ENCODE data around the gene AGAP1. TPM values are rescaled to one million over a fixed set of nuclear protein-coding genes. Genes with fewer than 3 reads are reported as not detected.

Gene AGAP1
- total RNA-seq, 2 experiments from 2014 or later: not detected

GRCh38 chr2:236008006-236008405 lies 514.2 kb downstream of the AGAP1 start:
- Histone ChIP-seq H4K20me1 (ENCODE audit: insufficient read depth, low read length) (no peaks in the 10 kb centered on the region), H3K9me2 (ENCODE audit: insufficient read depth, low read length) (no peaks in the 10 kb centered on the region), H3K79me2 (ENCODE audit: insufficient read depth, low read depth, low read length) (no peaks in the 10 kb centered on the region), H3K4me2 (ENCODE audit: low read length) (no peak overlapping the region), H3K27ac (ENCODE audit: low read depth, low read length, poor library complexity, severe bottlenecking) (no peak overlapping the region), H3K4me3 (ENCODE audit: low read depth, low read length, poor library complexity, severe bottlenecking) (no peak overlapping the region), H2AFZ (ENCODE audit: low read length) (no peak overlapping the region), H3K9me3 (ENCODE audit: low read length) (no peaks in the 10 kb centered on the region), H3K36me3 (ENCODE audit: insufficient read depth, low read length) (no peaks in the 10 kb centered on the region), H3K4me1 (ENCODE audit: insufficient read depth, low read length, poor library complexity, severe bottlenecking) (no peaks in the 10 kb centered on the region)
- no peak for DNase-seq (ENCODE audit: low spot score)
- BruUV-seq (replicated peaks): no TSS peak
- intact Hi-C loops (cut with micrococcal nuclease; ENCODE audit: unreplicated experiment): no loop called here
- TF ChIP-seq, protein P1, sequence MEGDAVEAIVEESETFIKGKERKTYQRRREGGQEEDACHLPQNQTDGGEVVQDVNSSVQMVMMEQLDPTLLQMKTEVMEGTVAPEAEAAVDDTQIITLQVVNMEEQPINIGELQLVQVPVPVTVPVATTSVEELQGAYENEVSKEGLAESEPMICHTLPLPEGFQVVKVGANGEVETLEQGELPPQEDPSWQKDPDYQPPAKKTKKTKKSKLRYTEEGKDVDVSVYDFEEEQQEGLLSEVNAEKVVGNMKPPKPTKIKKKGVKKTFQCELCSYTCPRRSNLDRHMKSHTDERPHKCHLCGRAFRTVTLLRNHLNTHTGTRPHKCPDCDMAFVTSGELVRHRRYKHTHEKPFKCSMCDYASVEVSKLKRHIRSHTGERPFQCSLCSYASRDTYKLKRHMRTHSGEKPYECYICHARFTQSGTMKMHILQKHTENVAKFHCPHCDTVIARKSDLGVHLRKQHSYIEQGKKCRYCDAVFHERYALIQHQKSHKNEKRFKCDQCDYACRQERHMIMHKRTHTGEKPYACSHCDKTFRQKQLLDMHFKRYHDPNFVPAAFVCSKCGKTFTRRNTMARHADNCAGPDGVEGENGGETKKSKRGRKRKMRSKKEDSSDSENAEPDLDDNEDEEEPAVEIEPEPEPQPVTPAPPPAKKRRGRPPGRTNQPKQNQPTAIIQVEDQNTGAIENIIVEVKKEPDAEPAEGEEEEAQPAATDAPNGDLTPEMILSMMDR (conservative IDR thresholded peaks at IDR 0.05; ENCODE audit: low read length): no peak
- no peak for TF ChIP-seq EZH2phosphoT487 (IDR thresholded peaks at IDR 0.05; ENCODE audit: borderline replicate concordance, low read depth, low read length)
- POLR2A ChIA-PET: no interaction called here
- CTCF ChIA-PET (ENCODE audit: unreplicated experiment): no interaction called here

GRCh38 chr2:236008857-236009256 lies 515.0 kb downstream of the AGAP1 start:
- intact Hi-C loops (cut with micrococcal nuclease; ENCODE audit: unreplicated experiment): no loop called here
- Histone ChIP-seq H3K4me2 (ENCODE audit: low read length) (no peak overlapping the region), H2AFZ (ENCODE audit: low read length) (no peak overlapping the region), H3K79me2 (ENCODE audit: insufficient read depth, low read depth, low read length) (no peaks in the 10 kb centered on the region), H3K27ac (ENCODE audit: low read depth, low read length, poor library complexity, severe bottlenecking) (no peak overlapping the region), H4K20me1 (ENCODE audit: insufficient read depth, low read length) (no peaks in the 10 kb centered on the region), H3K4me3 (ENCODE audit: low read depth, low read length, poor library complexity, severe bottlenecking) (no peak overlapping the region), H3K4me1 (ENCODE audit: insufficient read depth, low read length, poor library complexity, severe bottlenecking) (no peaks in the 10 kb centered on the region), H3K9me3 (ENCODE audit: low read length) (no peaks in the 10 kb centered on the region), H3K36me3 (ENCODE audit: insufficient read depth, low read length) (no peaks in the 10 kb centered on the region), H3K9me2 (ENCODE audit: insufficient read depth, low read length) (no peaks in the 10 kb centered on the region)
- CTCF ChIA-PET (ENCODE audit: unreplicated experiment): no interaction called here
- no peak for DNase-seq (ENCODE audit: low spot score)
- POLR2A ChIA-PET: no interaction called here
- no TSS peak for BruUV-seq (replicated peaks)
- TF ChIP-seq, protein P1 (conservative IDR thresholded peaks at IDR 0.05; ENCODE audit: low read length): no peak
- TF ChIP-seq EZH2phosphoT487 (IDR thresholded peaks at IDR 0.05; ENCODE audit: borderline replicate concordance, low read depth, low read length): no peak

GRCh38 chr2:236010920-236011685 lies 517.3 kb downstream of the AGAP1 start:
- TF ChIP-seq, protein P1 (conservative IDR thresholded peaks at IDR 0.05; ENCODE audit: low read length): no peak
- TF ChIP-seq EZH2phosphoT487 (IDR thresholded peaks at IDR 0.05; ENCODE audit: borderline replicate concordance, low read depth, low read length): no peak

More at GRCh38 chr2:236010920-236011685, 517.3 kb downstream of the AGAP1 start:
- no peak overlapping the region for H3K27ac ChIP-seq (ENCODE audit: low read depth, low read length, poor library complexity, severe bottlenecking)
- no peaks in the 10 kb centered on the region for H3K9me2 ChIP-seq (ENCODE audit: insufficient read depth, low read length)
- no peak for DNase-seq (ENCODE audit: low spot score)
- no peaks in the 10 kb centered on the region for H3K4me1 ChIP-seq (ENCODE audit: insufficient read depth, low read length, poor library complexity, severe bottlenecking)
- H4K20me1 ChIP-seq (ENCODE audit: insufficient read depth, low read length): no peaks in the 10 kb centered on the region
- no peak overlapping the region for H3K4me2 ChIP-seq (ENCODE audit: low read length)
- intact Hi-C loops (cut with micrococcal nuclease; ENCODE audit: unreplicated experiment): no loop called here
- no peaks in the 10 kb centered on the region for H3K9me3 ChIP-seq (ENCODE audit: low read length)
- ChIA-PET CTCF (ENCODE audit: unreplicated experiment) (no interaction called here), POLR2A (no interaction called here)
- no peaks in the 10 kb centered on the region for H3K79me2 ChIP-seq (ENCODE audit: insufficient read depth, low read depth, low read length)
- H3K36me3 ChIP-seq (ENCODE audit: insufficient read depth, low read length): no peaks in the 10 kb centered on the region
- no peak overlapping the region for H3K4me3 ChIP-seq (ENCODE audit: low read depth, low read length, poor library complexity, severe bottlenecking)
- BruUV-seq (replicated peaks): no TSS peak
- H2AFZ ChIP-seq (ENCODE audit: low read length): no peak overlapping the region

All from OCI-LY7 (cell line).